DOHH2 (cell line): ENCODE measurements around the gene IMMP2L.

ENCODE experiments used
- H3F3A ChIP-seq: fragments of 200-600 bp; sonication (generic), shearing (Covaris generic); 2 replicates; pipeline ENCODE4 v1.6.0; 2016; ENCODE audit warnings: antibody characterized with exemption, mild to moderate bottlenecking; ENCODE audit not compliant: control insufficient read depth, insufficient read depth
- H3K27ac ChIP-seq: fragments of 200-600 bp; sonication (generic); 2 replicates; pipeline ENCODE4 v1.5.1; 2014; ENCODE audit warnings: low read depth, mild to moderate bottlenecking, low read length, moderate library complexity
- H3K27me3 ChIP-seq: fragments of 200-600 bp; sonication (generic); 2 replicates; pipeline ENCODE4 v1.6.1; 2014; ENCODE audit warnings: mild to moderate bottlenecking, low read length, mixed read lengths; ENCODE audit not compliant: control insufficient read depth
- H3K36me3 ChIP-seq: fragments of 200-600 bp; sonication (generic); 2 replicates; pipeline ENCODE4 v1.6.1; 2014; ENCODE audit warnings: mild to moderate bottlenecking, low read length, moderate library complexity, mixed read lengths; ENCODE audit not compliant: control insufficient read depth
- H3K4me1 ChIP-seq: fragments of 200-600 bp; sonication (generic); 2 replicates; pipeline ENCODE4 v1.6.1; 2014; ENCODE audit warnings: mild to moderate bottlenecking, low read length, mixed read lengths; ENCODE audit not compliant: control insufficient read depth
- H3K4me2 ChIP-seq: fragments of 200-600 bp; sonication (generic); 2 replicates; pipeline ENCODE4 v1.6.0; 2014; ENCODE audit warnings: mild to moderate bottlenecking, low read length, moderate library complexity
- H3K4me3 ChIP-seq: fragments of 200-600 bp; sonication (generic); 2 replicates; pipeline ENCODE4 v1.5.1; 2014; ENCODE audit warnings: mild to moderate bottlenecking, low read length, mixed read lengths
- H3K79me2 ChIP-seq: fragments of 200-600 bp; sonication (generic); 2 replicates; pipeline ENCODE4 v1.6.1; 2014; ENCODE audit warnings: mild to moderate bottlenecking, low read length, mixed read lengths; ENCODE audit not compliant: control insufficient read depth
- H3K9me2 ChIP-seq: fragments of 200-600 bp; sonication (generic); replicated peaks from 2 replicates; pipeline ENCODE4 v1.6.1; 2014; ENCODE audit warnings: mild to moderate bottlenecking, low read length, mixed read lengths; ENCODE audit not compliant: control insufficient read depth
- H3K9me3 ChIP-seq: fragments of 200-600 bp; sonication (generic); 2 replicates; pipeline ENCODE4 v1.6.1; 2014; ENCODE audit warnings: antibody characterized with exemption, low read length, mixed read lengths; ENCODE audit not compliant: control insufficient read depth, insufficient read depth
- H4K20me1 ChIP-seq: fragments of 200-600 bp; sonication (generic); 2 replicates; pipeline ENCODE4 v1.6.0; 2014; ENCODE audit warnings: low read depth, mild to moderate bottlenecking, antibody characterized with exemption, low read length, moderate library complexity; ENCODE audit not compliant: control insufficient read depth, insufficient read depth
- EZH2phosphoT487 ChIP-seq: fragments of 200-600 bp; sonication (generic); IDR thresholded peaks from 2 replicates; pipeline ENCODE4 v1.6.1; 2017; ENCODE audit warnings: borderline replicate concordance, mild to moderate bottlenecking, antibody characterized with exemption, low read length, moderate library complexity, mixed read lengths
- TF ChIP-seq, protein P1 (sequence below): fragments of 200-600 bp; sonication (generic); IDR thresholded peaks from one replicate; pipeline ENCODE4 v1.5.1; 2014; ENCODE audit warnings: antibody characterized with exemption, mild to moderate bottlenecking, low read depth, low read length; ENCODE audit not compliant: poor library complexity, severe bottlenecking

IMMP2L gene

GRCh38 chr7:111407258-111407657, 155.0 kb downstream of the IMMP2L start:
- H3K79me2 ChIP-seq = no peaks in the 10 kb centered on the region
- H3K4me1 ChIP-seq = no peaks in the 10 kb centered on the region
- H3F3A ChIP-seq = no peaks in the 10 kb centered on the region
- no peaks in the 10 kb centered on the region for H3K36me3 ChIP-seq
- no peaks in the 10 kb centered on the region for H3K9me3 ChIP-seq
- no peak overlapping the region for H3K4me2 ChIP-seq
- H3K27me3 ChIP-seq = no peaks in the 10 kb centered on the region
- H3K9me2 ChIP-seq = no peaks in the 10 kb centered on the region
- no peak overlapping the region for H3K4me3 ChIP-seq
- no peak for TF ChIP-seq EZH2phosphoT487
- TF ChIP-seq, protein P1, sequence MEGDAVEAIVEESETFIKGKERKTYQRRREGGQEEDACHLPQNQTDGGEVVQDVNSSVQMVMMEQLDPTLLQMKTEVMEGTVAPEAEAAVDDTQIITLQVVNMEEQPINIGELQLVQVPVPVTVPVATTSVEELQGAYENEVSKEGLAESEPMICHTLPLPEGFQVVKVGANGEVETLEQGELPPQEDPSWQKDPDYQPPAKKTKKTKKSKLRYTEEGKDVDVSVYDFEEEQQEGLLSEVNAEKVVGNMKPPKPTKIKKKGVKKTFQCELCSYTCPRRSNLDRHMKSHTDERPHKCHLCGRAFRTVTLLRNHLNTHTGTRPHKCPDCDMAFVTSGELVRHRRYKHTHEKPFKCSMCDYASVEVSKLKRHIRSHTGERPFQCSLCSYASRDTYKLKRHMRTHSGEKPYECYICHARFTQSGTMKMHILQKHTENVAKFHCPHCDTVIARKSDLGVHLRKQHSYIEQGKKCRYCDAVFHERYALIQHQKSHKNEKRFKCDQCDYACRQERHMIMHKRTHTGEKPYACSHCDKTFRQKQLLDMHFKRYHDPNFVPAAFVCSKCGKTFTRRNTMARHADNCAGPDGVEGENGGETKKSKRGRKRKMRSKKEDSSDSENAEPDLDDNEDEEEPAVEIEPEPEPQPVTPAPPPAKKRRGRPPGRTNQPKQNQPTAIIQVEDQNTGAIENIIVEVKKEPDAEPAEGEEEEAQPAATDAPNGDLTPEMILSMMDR = no peak
- no peak overlapping the region for H3K27ac ChIP-seq
- no peaks in the 10 kb centered on the region for H4K20me1 ChIP-seq

- Histone ChIP-seq H3K36me3 (no peaks in the 10 kb centered on the region), H3K9me2 (no peaks in the 10 kb centered on the region), H3K4me3 (no peak overlapping the region), H3K9me3 (no peaks in the 10 kb centered on the region), H3K4me1 (no peaks in the 10 kb centered on the region), H3F3A (no peaks in the 10 kb centered on the region), H3K27me3 (no peaks in the 10 kb centered on the region), H3K4me2 (no peak overlapping the region), H4K20me1 (no peaks in the 10 kb centered on the region), H3K79me2 (no peaks in the 10 kb centered on the region), H3K27ac (no peak overlapping the region)
- TF ChIP-seq, protein P1 = no peak
- TF ChIP-seq EZH2phosphoT487 = no peak
These were observed 156.7 kb downstream of the IMMP2L start for GRCh38 chr7:111405621-111406020.

GRCh38 chr7:111401516-111401915, 160.8 kb downstream of the IMMP2L start:
- Histone ChIP-seq H4K20me1 (no peaks in the 10 kb centered on the region), H3F3A (no peaks in the 10 kb centered on the region), H3K9me2 (no peaks in the 10 kb centered on the region), H3K27ac (no peak overlapping the region), H3K36me3 (no peaks in the 10 kb centered on the region), H3K27me3 (no peaks in the 10 kb centered on the region), H3K4me3 (no peak overlapping the region), H3K79me2 (no peaks in the 10 kb centered on the region), H3K4me1 (no peaks in the 10 kb centered on the region), H3K9me3 (no peaks in the 10 kb centered on the region), H3K4me2 (no peak overlapping the region)
- no peak for TF ChIP-seq EZH2phosphoT487
- TF ChIP-seq, protein P1 = no peak

DNA sequence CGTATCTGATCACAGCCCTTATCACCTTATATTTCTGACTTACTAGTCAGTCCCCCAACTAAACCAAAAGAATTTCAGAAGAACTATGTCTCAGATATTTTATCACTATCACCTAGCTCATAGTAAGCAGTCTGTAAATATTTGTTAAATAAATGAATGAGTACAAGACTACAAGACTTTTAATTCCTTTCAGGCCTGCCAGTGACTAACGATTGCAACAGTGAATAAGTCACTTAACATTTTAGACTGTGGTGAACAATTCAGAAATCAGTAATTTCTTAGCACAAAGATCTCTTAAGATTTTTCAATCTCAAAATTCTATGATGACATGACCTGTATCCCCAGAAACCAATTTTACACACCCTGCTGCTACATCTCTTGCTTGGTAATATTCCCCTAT, 162.2 kb downstream of the IMMP2L start:
- no peak overlapping the region for H3K27ac ChIP-seq
- H3K79me2 ChIP-seq = no peaks in the 10 kb centered on the region
- H3K9me2 ChIP-seq = no peaks in the 10 kb centered on the region
- TF ChIP-seq EZH2phosphoT487 = no peak
- TF ChIP-seq, protein P1 = no peak
- no peak overlapping the region for H3K4me3 ChIP-seq
- no peaks in the 10 kb centered on the region for H4K20me1 ChIP-seq
- no peaks in the 10 kb centered on the region for H3F3A ChIP-seq
- no peaks in the 10 kb centered on the region for H3K9me3 ChIP-seq
- H3K27me3 ChIP-seq = no peaks in the 10 kb centered on the region
- H3K36me3 ChIP-seq = no peaks in the 10 kb centered on the region
- no peaks in the 10 kb centered on the region for H3K4me1 ChIP-seq
- no peak overlapping the region for H3K4me2 ChIP-seq
